HG03469 (cell line): ENCODE results near the gene CAB39L.

Experiments
- ATAC-seq: cut with Tn5 transposase; IDR thresholded peaks from one replicate; pipeline ENCODE4 v1.9.1; 2021; ENCODE audit warnings: mild to moderate bottlenecking, moderate library complexity, moderate number of reproducible peaks; ENCODE audit not compliant: unreplicated experiment

CAB39L gene

DNA sequence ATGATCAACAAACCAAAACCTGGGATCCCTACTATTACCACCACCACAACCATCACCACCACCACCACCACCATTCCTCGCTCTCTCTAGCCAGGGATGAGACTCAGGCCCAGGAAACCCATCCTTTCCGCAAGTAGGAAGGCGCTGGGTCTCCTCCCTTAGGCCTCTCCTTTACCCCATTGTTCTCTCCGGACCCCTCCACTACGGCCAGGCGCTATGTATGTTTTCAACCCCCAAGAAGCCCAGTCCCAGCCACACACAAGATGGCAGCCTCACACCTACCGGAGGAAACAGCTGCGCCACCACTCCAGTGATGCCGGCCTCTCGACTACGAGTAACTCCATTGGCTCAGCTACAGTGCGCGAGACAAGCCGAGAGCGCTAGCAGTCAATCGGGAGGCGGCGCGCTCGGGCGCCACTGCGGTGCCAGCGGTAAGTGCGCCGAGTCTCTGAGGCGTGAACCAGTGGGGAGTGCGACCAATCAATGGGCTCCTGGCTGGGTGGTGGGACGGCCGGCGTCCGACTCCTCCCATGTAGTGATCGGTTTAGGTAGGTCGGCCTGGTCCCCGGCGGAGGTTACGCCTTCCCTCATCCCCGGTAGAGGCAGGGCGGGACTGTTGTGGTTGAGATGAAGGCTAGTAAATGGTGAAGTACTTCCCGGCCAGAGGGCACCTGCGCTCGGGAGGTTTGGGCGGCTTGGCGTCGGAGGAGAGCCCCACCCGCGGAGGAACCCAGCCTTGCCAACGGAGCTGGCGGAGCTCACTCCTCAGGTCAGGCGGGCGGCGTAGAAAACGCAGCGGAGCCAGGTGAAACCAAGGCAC is at the start of gene CAB39L, which contains the start of gene SETDB2:
CAB39L (minus strand) TSS at position 361 of the 820 bp plus-strand sequence. CDS start 61,154 bp downstream, outside the sequence.
SETDB2 (plus strand) TSS at position 571 of the 820 bp plus-strand sequence. CDS start 7,620 bp downstream, outside the sequence.
- ATAC-seq, result peak; percentile 90

DNA sequence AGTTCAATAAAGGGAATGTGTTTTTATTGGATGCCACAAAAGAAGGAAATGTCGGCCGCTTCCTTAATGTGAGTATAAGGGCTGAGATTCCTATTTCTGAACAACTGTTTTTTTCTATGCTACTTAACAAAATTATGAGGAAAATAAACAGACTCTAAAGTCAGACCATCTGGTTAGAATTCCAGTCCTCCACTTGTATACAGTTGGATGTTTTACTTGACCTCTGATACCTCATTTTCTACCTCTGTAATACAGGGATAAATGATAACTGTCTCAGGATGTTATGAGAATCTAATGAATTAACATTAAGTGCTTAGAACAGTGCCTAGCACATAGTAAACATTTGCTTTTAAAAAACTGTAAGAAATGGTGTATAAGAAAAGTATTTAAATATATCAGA is 44.7 kb upstream of the CAB39L start:
- ATAC-seq, result no peak

DNA sequence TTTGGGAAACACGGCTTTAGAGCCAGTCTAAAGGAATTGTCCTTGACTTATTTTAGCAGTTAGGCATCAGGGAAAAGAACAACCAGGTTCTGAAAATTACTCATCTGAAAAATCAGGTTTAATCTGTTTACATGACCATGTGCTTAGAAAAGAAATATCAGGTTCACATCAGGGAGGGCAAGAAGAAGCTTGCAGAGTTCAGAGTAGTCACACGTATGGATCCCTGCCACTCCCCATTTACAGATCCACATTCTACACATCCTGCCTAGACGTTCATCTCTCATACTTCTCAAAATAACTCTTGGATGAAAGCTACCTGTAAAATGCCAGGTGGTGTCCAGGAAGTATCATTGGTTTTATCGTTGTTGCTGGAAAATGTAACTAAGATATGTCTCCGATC is 37.9 kb upstream of the CAB39L start:
- ATAC-seq, result no peak

DNA sequence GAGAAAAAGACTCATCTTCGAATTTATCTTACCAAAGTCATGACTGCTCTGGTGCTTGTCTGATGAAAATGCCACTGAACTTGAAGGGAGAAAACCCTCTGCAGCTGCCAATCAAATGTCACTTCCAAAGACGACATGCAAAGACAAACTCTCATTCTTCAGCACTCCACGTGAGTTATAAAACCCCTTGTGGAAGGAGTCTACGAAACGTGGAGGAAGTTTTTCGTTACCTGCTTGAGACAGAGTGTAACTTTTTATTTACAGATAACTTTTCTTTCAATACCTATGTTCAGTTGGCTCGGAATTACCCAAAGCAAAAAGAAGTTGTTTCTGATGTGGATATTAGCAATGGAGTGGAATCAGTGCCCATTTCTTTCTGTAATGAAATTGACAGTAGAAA is 32.7 kb upstream of the CAB39L start:
- ATAC-seq, result no peak

DNA sequence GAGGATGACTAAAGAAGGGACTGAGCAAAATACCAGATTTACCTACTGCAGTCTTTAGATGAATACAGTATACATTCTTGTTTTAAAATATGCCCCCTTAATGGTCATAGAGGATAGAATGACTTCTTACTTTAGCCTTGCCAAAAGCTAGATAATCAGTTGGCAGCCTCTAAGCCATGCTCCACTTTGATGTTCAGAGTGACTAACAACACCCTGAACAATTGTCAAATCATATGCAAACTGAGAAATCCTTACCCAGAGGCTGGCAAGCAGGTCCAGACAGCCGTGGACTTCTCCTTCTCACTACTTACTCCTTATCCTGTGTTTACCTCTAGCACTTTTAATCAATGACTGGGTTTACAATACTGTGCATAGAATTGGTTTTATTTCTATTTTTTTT is 28.3 kb upstream of the CAB39L start:
- no peak for ATAC-seq

DNA sequence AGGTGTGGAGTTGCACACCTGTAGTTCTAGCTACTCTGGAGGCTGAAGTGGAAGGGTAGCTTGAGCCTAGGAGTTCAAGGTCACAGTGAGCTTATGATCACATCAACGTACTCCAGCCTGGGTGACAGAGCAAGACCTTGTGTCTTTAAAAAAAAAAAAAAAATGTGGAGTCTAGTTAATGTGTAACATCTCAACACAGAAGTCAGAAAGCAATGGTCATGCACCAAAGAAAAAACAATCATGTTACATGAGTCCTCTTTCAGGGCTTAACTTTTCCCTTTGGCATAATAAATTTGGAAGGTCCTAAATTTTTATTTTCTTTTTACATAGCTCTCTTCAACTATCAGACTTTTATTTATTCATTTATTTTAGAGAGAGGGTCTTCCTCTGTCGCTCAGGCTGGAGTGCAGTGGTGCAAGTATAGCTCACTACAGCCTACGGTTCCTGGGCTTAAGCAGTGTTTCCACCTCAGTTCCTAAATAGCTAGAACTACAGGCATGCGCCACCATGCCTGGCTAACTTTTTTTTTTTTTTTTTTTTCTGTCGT is 22.5 kb upstream of the CAB39L start:
- no peak for ATAC-seq

DNA sequence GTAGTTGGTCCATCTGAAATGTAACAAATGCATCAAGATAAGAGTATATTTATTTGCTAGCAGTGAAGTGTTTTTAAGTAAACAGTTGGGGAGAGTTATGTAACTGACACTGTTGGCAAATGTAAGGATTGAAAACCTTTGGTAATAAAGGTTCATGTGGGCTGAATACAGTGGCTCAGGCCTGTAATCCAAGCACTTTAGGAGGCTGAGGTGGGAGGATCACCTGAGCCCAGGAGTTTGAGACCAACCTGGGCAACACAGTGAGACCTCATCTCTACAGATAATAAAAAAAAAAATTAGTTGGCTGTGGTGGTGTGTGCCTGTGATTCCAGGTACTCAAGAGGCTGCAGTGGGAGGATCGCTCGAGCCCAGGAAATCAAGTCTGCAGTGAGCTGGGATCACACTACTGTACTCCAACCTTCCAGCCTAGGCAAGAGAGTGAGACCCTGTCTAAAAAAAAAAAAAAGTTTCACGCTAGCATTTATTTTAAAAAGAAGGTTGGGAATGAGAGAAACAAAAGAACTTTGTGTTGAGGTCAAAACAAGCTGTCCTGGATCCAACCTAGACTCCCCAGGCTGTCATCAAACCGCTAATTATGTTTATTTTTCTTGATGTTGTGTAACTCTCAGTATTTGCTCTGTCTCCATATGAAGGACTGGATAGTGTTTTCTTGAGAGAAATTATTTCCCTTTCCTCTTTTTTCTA is 20.9 kb upstream of the CAB39L start:
- no peak for ATAC-seq

DNA sequence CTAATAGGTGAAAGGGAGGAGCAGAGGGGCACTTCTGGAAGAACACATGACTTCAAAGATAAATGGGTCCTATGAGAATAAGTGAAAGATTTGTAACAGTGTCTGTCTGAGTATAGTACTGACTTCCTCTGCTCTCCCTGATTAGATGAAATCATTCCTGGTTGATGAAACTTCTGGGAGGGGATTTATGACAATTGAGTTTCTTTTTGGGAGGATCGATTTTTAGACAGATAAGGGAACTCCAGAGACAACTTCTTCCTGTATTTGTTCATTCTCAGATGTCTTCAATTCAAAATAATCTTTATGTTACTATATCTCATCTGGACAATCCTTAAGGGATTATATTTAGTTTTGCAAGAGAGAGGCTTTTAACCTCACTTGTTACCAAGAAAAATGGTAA is 20.2 kb upstream of the CAB39L start:
- ATAC-seq, result no peak

DNA sequence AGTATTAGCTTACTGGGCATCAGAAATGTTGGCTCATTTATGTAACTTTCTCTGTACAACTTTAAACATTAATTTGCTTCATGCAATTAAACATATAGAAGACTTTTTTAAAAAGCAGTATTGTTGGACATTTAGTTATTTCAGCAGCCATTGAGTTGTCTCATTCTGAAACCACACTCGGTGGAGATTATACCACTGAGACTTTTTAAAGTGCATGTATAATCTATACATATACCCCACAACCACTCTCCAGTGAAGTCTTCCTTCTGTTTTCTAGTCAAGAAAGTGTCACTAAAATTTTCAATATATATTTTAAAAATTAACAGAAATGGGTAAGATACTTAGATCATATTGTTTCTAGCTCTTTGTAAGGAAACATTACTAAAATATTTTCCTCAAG is 15.7 kb upstream of the CAB39L start:
- ATAC-seq, result no peak

DNA sequence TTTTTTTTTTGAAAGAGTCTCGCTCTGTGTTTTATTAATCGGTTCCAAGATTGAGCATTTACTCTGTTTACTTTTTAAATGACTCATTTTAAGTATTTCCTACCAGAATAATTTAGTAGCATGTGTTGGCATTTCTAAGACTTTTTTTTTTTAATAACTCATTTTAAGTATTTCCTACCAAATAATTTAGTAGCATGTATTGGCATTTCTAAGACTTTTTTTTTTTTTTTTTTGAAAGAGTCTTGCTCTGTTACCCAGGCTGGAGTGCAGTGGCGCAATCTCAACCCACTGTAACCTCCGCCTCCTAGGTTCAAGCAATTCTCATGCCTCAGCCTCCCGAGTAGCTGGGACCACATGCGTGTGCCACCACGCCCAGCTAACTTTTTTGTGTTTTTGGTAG is 13.4 kb upstream of the CAB39L start:
- ATAC-seq, result no peak

DNA sequence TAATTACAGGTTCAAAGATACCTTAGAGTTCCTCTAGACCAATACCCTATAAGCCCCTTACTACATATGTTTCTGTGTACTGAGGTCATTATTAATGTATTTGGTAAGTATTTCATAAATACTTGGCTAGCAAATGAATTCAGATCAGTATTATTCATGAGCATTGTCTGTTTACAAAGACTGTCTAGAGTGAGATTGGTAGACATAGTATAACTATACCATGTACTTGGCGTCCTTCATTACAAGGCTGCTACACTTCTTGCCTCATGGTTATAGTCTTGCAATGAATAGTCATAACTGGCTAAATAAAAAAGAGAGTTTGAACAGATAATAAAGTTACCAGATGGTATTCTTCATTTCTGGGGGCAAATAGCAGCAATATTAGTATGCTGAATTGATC is 12.3 kb upstream of the CAB39L start:
- no peak for ATAC-seq

DNA sequence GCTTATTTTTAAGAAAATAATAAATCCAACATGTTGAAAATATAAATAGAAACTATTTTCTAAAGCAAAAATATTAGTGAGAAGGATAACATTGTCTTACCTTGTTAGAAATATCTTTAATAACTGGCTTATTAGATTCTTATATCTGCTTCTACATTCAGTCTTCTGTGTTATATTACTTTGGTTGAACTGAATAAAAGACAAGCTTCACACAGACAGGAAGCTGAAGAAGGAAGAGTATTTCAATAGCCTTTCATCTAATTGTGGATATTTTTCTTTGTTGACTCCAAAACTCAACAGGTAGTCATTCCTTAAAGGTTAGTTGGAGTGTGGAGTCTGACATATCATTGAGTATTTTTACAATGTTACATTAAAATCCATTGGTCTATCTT is 11.1 kb upstream of the CAB39L start:
- peak; percentile 13 for ATAC-seq

DNA sequence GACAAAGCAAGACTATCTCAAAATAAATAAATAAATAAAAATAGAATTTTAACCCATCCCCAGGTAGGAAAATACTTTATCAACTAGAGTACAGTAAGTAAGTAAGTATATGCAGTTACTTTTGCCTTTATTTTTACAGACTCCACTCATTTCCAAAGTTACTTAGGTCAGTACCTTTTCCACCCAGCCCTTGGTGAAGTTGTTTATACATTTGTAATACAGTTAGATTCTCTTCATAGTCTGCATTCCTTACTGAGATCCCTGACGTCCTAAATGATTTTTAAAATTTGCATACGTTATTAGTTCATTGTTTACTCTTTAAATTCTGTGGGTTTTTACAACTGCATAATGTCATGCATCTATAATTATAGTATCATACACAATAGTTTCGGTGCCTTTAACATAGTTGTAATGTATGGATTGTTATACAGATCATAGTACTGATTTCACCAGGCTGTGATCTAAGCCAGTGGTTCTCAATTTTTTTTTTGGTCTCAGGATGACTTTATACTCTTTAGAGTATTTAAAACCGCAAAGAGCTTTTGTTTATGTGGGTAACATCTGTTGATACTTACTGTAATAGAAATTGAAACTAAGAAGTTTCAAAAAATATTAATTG is 10.6 kb upstream of the CAB39L start:
- ATAC-seq, result peak; percentile 85

DNA sequence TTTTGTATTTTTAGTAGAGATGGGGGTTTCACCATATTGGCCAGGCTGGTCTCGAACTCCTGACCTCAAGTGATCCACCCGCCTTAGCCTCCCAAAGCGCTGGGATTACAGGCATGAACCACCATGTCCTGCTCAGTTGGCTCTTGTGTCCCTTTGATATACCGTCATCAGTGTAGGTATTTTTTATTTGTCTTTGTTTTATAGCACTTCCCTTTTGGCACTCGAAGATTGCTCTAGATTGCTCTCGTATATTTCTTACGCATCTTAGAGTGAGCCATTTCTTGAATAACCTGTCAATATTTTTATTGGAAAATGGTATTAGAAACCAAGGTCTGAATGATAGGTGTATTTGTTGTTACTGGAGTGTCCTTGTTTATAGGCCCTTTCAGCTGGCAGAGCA is 9.6 kb upstream of the CAB39L start:
- ATAC-seq, result no peak

DNA sequence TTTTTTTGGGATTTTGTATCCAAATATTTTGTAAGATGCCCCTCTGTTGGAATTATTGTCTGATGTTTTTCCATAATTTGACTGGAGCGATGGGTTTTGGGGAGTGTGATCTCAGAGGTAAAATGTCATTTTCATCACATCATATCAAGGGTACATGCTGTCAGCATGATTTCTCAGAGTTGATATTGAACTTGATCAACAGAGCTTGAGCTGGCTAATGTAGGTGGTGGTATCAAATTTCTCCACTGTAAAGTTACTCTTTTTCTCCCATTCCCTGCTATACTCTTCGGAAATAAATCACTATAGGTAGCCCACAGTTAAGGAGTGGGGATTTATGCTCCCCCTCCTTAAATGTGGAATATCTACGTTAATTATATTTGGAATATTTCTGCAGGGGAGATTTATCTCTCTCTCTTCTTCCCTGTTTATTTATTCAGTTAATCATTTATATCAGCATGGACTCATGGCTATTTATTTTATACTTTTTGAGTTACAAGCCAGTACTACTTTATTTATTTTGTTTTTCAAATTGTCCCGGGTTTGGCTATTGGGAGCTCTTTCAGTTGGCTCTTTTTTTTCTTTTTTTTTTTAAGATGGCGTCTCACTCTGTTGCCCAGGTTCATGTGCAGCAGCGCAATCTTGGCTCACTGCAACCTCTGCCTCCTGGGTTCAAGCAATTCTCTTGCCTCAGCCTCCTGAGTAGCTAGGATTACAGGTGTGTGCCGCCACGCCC is 9.0 kb upstream of the CAB39L start:
- no peak for ATAC-seq

DNA sequence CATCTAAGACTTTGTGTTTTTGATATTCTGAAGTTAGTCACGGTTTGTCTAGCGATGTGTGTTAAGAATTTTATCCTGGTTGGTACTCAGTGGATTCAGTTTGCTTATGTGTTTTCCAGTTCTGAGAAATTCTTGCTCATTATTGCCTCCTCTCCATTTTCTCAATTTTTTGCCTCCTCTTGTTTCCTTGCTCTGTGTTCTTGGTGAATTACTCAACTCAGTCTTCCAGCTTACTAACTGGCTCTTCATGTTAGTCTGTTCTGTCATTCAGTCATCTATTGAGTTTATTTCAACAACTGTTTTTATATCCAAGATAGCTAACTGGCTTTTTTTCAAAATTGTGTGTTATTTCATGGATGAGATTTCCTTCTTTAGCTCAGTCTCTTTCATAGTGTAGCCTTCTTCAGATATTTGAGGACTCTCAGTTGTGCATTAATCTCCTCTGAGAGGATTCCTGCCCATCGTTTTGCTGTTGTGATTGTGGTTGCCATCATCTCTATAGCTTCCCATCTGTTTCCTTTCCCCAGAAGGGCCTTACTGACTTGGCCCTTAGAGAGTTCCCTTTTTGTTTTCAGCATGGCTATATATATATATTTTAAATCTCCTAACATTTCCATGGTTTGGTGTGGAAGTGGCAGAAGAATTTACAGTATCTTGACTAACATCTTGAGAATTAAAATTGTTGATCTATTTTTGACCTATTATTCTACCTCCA is 6.4 kb upstream of the CAB39L start:
- no peak for ATAC-seq

DNA sequence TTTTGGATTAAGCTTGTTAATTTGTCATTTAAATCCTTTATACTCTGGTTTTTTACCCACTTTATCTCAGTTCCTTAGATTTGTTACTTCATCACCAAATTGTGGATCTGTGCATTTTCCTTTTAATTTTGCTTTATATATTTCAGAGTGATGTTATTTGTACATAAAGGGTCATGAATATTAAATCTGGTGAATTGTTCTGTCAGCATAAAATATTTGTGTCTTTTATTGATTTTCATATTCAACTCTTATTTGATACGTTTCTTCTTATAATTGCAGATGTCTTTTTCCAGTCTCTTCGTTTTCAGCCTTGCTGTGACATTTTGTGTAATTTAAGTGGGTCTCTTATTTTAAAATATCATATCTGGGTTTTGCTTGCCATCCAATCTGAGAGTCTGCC is 4.9 kb upstream of the CAB39L start:
- no peak for ATAC-seq

DNA sequence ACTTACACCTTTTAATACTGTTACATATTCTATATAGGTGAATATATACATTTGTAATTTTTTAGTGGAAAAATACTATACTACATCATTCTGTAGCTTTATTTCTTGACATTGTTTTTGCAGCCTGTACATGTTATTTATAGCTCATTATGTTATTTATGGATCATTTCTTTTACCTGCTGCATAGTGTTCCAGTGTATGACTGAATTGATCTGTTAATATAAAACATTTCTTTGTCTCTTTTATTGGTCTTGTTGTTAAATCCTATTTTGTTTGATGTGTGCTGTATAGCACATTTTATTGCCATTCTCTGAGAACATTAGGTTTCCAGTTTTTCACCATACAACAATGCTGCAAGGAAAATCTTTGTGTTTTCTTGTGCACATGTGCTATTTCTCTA is 2.6 kb upstream of the CAB39L start:
- no peak for ATAC-seq

DNA sequence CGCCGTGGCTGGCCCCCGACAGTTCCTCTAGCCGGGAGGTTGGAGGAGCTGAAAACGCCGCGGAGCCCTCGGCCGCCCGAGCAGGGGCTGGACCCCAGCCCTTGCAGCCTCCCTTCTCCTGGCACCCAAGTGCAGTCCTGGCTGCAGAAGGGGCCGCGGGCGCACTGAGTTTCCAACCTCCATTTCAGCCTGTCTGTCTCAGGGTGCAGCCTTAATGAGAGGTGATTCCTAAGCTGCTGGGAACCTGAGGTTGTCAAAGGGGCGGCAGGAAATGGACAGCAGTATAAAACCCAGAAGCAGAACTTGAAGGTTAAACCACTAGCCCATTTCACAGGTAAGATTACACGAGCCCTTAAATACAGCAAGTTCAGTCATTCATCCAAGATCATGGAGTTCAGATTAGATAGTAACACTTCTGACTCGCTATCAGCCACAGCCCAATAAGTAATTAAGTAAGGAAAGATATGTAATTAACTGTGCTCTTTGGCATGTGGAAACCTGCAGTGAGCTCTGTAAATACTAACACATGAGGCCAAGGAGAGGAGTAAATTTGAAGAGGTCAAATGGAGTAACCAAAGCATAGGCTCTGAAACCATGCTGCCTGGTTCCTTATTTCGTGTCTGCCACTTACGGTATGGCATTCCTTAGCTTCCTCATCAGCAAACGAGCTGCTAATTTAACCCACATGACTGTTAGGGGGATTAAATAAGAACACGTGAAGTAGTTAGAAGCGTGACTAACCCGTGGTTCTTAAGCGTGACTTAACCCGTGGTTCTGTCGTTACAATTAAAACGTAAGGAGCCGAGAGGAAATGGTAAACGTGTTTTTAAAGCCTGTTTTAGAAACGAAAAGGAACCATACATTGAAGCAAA is 896 bp upstream of the CAB39L start:
- peak; percentile 2 for ATAC-seq
